H9 (cell line): ENCODE data around the gene RPL10A. TPM values are rescaled to one million over a fixed set of nuclear protein-coding genes. Genes with fewer than 3 reads are reported as not detected.

Experiments used
- DNase-seq: peaks from one replicate; pipeline ENCODE4 v3.0.0-alpha.2; 2017
- H2AFZ ChIP-seq: one replicate; pipeline ENCODE4 v1.6.1; 2013; ENCODE audit warnings: mild to moderate bottlenecking, low read length, control low read depth, moderate library complexity
- H2AK5ac ChIP-seq: 2 replicates; pipeline ENCODE4 v1.6.1; 2013; ENCODE audit warnings: low read length, control low read depth, mixed read lengths; ENCODE audit not compliant: insufficient read length
- H2BK120ac ChIP-seq: one replicate; pipeline ENCODE4 v1.6.1; 2013; ENCODE audit warnings: low read depth, mild to moderate bottlenecking, low read length, control low read depth, inconsistent platforms; ENCODE audit not compliant: poor library complexity, severe bottlenecking
- H2BK12ac ChIP-seq: 2 replicates; pipeline ENCODE4 v1.6.1; 2013; ENCODE audit warnings: low read length, control low read depth, mixed read lengths, low read depth; ENCODE audit not compliant: insufficient read length
- H2BK15ac ChIP-seq: 2 replicates; pipeline ENCODE4 v1.6.1; 2013; ENCODE audit warnings: low read depth, low read length, control low read depth
- H2BK20ac ChIP-seq: one replicate; pipeline ENCODE4 v1.6.1; 2013; ENCODE audit warnings: low read depth, mild to moderate bottlenecking, low read length, control low read depth, inconsistent platforms; ENCODE audit not compliant: poor library complexity, severe bottlenecking
- H2BK5ac ChIP-seq: 2 replicates; pipeline ENCODE4 v1.6.1; 2013; ENCODE audit warnings: low read length, control low read depth, mixed read lengths; ENCODE audit not compliant: insufficient read length
- H3K14ac ChIP-seq: 2 replicates; pipeline ENCODE4 v1.6.1; 2013; ENCODE audit warnings: low read length, control low read depth; ENCODE audit not compliant: insufficient read depth
- H3K18ac ChIP-seq: 2 replicates; pipeline ENCODE4 v1.6.1; 2013; ENCODE audit warnings: low read depth, mild to moderate bottlenecking, mixed read lengths, low read length, control low read depth; ENCODE audit not compliant: insufficient read length
- H3K23ac ChIP-seq: 2 replicates; pipeline ENCODE4 v1.6.1; 2013; ENCODE audit warnings: low read length, control low read depth, mixed read lengths, low read depth; ENCODE audit not compliant: insufficient read length
- H3K23me2 ChIP-seq: 2 replicates; pipeline ENCODE4 v1.6.1; 2013; ENCODE audit warnings: low read depth, mild to moderate bottlenecking, mixed read lengths, low read length, control low read depth; ENCODE audit not compliant: insufficient read length, poor library complexity, severe bottlenecking
- H3K27ac ChIP-seq: 2 replicates; pipeline ENCODE4 v1.5.1; 2013; ENCODE audit warnings: low read length, control low read depth, mixed read lengths, low read depth; ENCODE audit not compliant: insufficient read length
- H3K27me3 ChIP-seq: 2 replicates; pipeline ENCODE4 v1.6.1; 2013; ENCODE audit warnings: low read length, control low read depth, inconsistent platforms; ENCODE audit not compliant: insufficient read depth
- H3K4ac ChIP-seq: 2 replicates; pipeline ENCODE4 v1.6.1; 2013; ENCODE audit warnings: low read depth, mild to moderate bottlenecking, control low read depth, inconsistent platforms, low read length, moderate library complexity
- H3K4me1 ChIP-seq: 2 replicates; pipeline ENCODE4 v1.6.1; 2013; ENCODE audit warnings: low read length, control low read depth, inconsistent platforms; ENCODE audit not compliant: insufficient read depth
- H3K4me2 ChIP-seq: 2 replicates; pipeline ENCODE4 v1.6.1; 2013; ENCODE audit warnings: low read length, control low read depth, mixed read lengths; ENCODE audit not compliant: insufficient read length, insufficient read depth
- H3K56ac ChIP-seq: 2 replicates; pipeline ENCODE4 v1.6.1; 2013; ENCODE audit warnings: low read depth, mild to moderate bottlenecking, mixed read lengths, low read length, control low read depth; ENCODE audit not compliant: insufficient read length
- H3K79me1 ChIP-seq: 2 replicates; pipeline ENCODE4 v1.6.1; 2013; ENCODE audit warnings: low read depth, mild to moderate bottlenecking, moderate library complexity, low read length, control low read depth, inconsistent platforms; ENCODE audit not compliant: insufficient read depth, poor library complexity, severe bottlenecking
- H3K79me2 ChIP-seq: 2 replicates; pipeline ENCODE4 v1.6.1; 2013; ENCODE audit warnings: low read length, control low read depth, inconsistent platforms; ENCODE audit not compliant: insufficient read depth
- H3K9ac ChIP-seq: 2 replicates; pipeline ENCODE4 v1.6.1; 2013; ENCODE audit warnings: low read length, control low read depth, mixed read lengths; ENCODE audit not compliant: insufficient read length; ENCODE audit errors: extremely low read depth
- H3K9me3 ChIP-seq: one replicate; pipeline ENCODE4 v1.6.1; 2013; ENCODE audit warnings: low read depth, low read length, inconsistent platforms; ENCODE audit not compliant: control insufficient read depth
- H3T11ph ChIP-seq: one replicate; pipeline ENCODE4 v1.6.1; 2013; ENCODE audit warnings: mild to moderate bottlenecking, low read length, control low read depth, inconsistent platforms
- H4K20me1 ChIP-seq: one replicate; pipeline ENCODE4 v1.6.1; 2013; ENCODE audit not compliant: control insufficient read depth, insufficient read length, insufficient read depth
- H4K5ac ChIP-seq: 2 replicates; pipeline ENCODE4 v1.6.1; 2013; ENCODE audit warnings: low read depth, mild to moderate bottlenecking, mixed read lengths, low read length, control low read depth; ENCODE audit not compliant: insufficient read length
- H4K8ac ChIP-seq: replicated peaks from 2 replicates; pipeline ENCODE4 v1.6.1; 2013; ENCODE audit warnings: low read length, control low read depth, mixed read lengths, low read depth; ENCODE audit not compliant: insufficient read length
- H4K91ac ChIP-seq: 2 replicates; pipeline ENCODE4 v1.6.1; 2013; ENCODE audit warnings: low read depth, mild to moderate bottlenecking, moderate library complexity, mixed read lengths, low read length, control low read depth; ENCODE audit not compliant: insufficient read length
- H3K27ac Mint-ChIP-seq, 3 experiments: 2 replicates in 2 of 3; 3 replicates in 1 of 3; pipeline ENCODE4 v1.8.0; 2020 to 2021; ENCODE audit warnings: mixed read lengths in 3 of 3, mild to moderate bottlenecking in 1 of 3, moderate library complexity in 1 of 3
- H3K27me3 Mint-ChIP-seq: 2 replicates; pipeline ENCODE4 v1.8.0; 2021; ENCODE audit warnings: low read depth, mild to moderate bottlenecking, moderate library complexity, mixed read lengths
- H3K36me3 Mint-ChIP-seq, 3 experiments: 2 replicates in 2 of 3; 3 replicates in 1 of 3; pipeline ENCODE4 v1.8.0; 2020 to 2021; ENCODE audit warnings: low read depth in 3 of 3, mixed read lengths in 3 of 3; ENCODE audit not compliant: insufficient read depth in 1 of 3
- H3K4me1 Mint-ChIP-seq, 2 experiments: 2 replicates each; pipeline ENCODE4 v1.8.0; 2020; ENCODE audit warnings: mixed read lengths in 2 of 2
- H3K4me3 Mint-ChIP-seq, 2 experiments: 2 replicates in 1 of 2; 3 replicates in 1 of 2; pipeline ENCODE4 v1.8.0; 2020 to 2021; ENCODE audit warnings: mild to moderate bottlenecking in 2 of 2, mixed read lengths in 2 of 2, moderate library complexity in 1 of 2
- H3K9me3 Mint-ChIP-seq, 2 experiments: 2 replicates in 1 of 2; 3 replicates in 1 of 2; pipeline ENCODE4 v1.8.0; 2020; ENCODE audit warnings: mild to moderate bottlenecking in 2 of 2, mixed read lengths in 2 of 2, moderate library complexity in 1 of 2
- WGBS: extraction: QIAGEN DNeasy Blood & Tissue Kit; methylation state at CpG from one replicate; pipeline ENCODE4 v1.1.7; 2013; ENCODE audit warnings: missing lambda C conversion rate, low lambda C conversion rate, mixed read lengths; ENCODE audit not compliant: insufficient read length; ENCODE audit errors: extremely low coverage; 5-methylcytosine and 5-hydroxymethylcytosine counted together
- total RNA-seq: library from RNA; stranded (reverse); gene quantifications from 2 replicates; pipeline ENCODE4 v1.2.1, GENCODE V29; 2021
- TF ChIP-seq, protein P1 (sequence below): fragments of 200-600 bp; sonication (generic); conservative IDR thresholded peaks from 3 replicates; pipeline ENCODE4 v1.8.0; 2021; ENCODE audit warnings: antibody characterized with exemption, mild to moderate bottlenecking

Gene RPL10A
- total RNA-seq, 1 experiment from 2014 or later: 1,830 TPM

- no peak overlapping the region for H3K23ac ChIP-seq
- no CpG with 5 or more reads among the region's 8 CpGs for WGBS
- peaks cover 13% of the 10 kb centered on the region for H3K27me3 Mint-ChIP-seq
- peaks cover 3% of the 10 kb centered on the region for H4K20me1 ChIP-seq
- no peak overlapping the region for H2BK15ac ChIP-seq
- H2BK20ac ChIP-seq: no peak overlapping the region
- H3K4me1 ChIP-seq: peaks cover 18% of the 10 kb centered on the region; the same call in 1 of the 2 replicates
- no peak overlapping the region for H2BK5ac ChIP-seq
- peaks cover 72 to 80% of the 10 kb centered on the region in 2 experiments for H3K4me1 Mint-ChIP-seq
- H2AK5ac ChIP-seq: no peak overlapping the region
- no peak overlapping the region for H2BK120ac ChIP-seq
- H3K14ac ChIP-seq: peak overlapping the region; percentile 5
- no peak for DNase-seq
- peak overlapping the region; percentile 45 to 95 (median 94); a peak in 6 of 7 replicates for H3K27ac Mint-ChIP-seq
- H2AFZ ChIP-seq: no peak overlapping the region
- no peak overlapping the region for H4K8ac ChIP-seq
- no peak overlapping the region for H4K91ac ChIP-seq
- no peaks in the 10 kb centered on the region; a peak in 1 of 7 replicates for H3K36me3 Mint-ChIP-seq
- no peak overlapping the region for H4K5ac ChIP-seq
- no peaks in the 10 kb centered on the region; a peak in 1 of 5 replicates for H3K9me3 Mint-ChIP-seq
- no peaks in the 10 kb centered on the region; the same call in 1 of the 2 replicates for H3K27me3 ChIP-seq
- TF ChIP-seq, protein P1, sequence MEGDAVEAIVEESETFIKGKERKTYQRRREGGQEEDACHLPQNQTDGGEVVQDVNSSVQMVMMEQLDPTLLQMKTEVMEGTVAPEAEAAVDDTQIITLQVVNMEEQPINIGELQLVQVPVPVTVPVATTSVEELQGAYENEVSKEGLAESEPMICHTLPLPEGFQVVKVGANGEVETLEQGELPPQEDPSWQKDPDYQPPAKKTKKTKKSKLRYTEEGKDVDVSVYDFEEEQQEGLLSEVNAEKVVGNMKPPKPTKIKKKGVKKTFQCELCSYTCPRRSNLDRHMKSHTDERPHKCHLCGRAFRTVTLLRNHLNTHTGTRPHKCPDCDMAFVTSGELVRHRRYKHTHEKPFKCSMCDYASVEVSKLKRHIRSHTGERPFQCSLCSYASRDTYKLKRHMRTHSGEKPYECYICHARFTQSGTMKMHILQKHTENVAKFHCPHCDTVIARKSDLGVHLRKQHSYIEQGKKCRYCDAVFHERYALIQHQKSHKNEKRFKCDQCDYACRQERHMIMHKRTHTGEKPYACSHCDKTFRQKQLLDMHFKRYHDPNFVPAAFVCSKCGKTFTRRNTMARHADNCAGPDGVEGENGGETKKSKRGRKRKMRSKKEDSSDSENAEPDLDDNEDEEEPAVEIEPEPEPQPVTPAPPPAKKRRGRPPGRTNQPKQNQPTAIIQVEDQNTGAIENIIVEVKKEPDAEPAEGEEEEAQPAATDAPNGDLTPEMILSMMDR: no peak
- no peak overlapping the region for H3K9ac ChIP-seq
- peak overlapping the region; percentile 30 for H3K18ac ChIP-seq
- no peak overlapping the region for H3K27ac ChIP-seq
- no peaks in the 10 kb centered on the region for H3K9me3 ChIP-seq
- H3K79me1 ChIP-seq: no peaks in the 10 kb centered on the region
- no peak overlapping the region for H3K4ac ChIP-seq
- H2BK12ac ChIP-seq: no peak overlapping the region
- peak overlapping the region; percentile 55 to 78 for H3K4me3 Mint-ChIP-seq
- H3T11ph ChIP-seq: no peak overlapping the region
- H3K4me2 ChIP-seq: peak overlapping the region; percentile 46
- peaks cover 15% of the 10 kb centered on the region for H3K23me2 ChIP-seq
- no peak overlapping the region for H3K56ac ChIP-seq
- peaks cover 2% of the 10 kb centered on the region; the same call in 1 of the 2 replicates for H3K79me2 ChIP-seq
Measured at GRCh38 chr6:35490821-35491557, 22.8 kb downstream of the RPL10A start.
